IPS DF 19.7 (cell line): ENCODE results near the gene CDH8.

Experiments
- DNase-seq: peaks from one replicate; pipeline ENCODE4 v3.0.0-alpha.2; 2013; ENCODE audit warnings: low read depth, low spot score

The CDH8 gene, protein sequence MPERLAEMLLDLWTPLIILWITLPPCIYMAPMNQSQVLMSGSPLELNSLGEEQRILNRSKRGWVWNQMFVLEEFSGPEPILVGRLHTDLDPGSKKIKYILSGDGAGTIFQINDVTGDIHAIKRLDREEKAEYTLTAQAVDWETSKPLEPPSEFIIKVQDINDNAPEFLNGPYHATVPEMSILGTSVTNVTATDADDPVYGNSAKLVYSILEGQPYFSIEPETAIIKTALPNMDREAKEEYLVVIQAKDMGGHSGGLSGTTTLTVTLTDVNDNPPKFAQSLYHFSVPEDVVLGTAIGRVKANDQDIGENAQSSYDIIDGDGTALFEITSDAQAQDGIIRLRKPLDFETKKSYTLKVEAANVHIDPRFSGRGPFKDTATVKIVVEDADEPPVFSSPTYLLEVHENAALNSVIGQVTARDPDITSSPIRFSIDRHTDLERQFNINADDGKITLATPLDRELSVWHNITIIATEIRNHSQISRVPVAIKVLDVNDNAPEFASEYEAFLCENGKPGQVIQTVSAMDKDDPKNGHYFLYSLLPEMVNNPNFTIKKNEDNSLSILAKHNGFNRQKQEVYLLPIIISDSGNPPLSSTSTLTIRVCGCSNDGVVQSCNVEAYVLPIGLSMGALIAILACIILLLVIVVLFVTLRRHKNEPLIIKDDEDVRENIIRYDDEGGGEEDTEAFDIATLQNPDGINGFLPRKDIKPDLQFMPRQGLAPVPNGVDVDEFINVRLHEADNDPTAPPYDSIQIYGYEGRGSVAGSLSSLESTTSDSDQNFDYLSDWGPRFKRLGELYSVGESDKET

DNA sequence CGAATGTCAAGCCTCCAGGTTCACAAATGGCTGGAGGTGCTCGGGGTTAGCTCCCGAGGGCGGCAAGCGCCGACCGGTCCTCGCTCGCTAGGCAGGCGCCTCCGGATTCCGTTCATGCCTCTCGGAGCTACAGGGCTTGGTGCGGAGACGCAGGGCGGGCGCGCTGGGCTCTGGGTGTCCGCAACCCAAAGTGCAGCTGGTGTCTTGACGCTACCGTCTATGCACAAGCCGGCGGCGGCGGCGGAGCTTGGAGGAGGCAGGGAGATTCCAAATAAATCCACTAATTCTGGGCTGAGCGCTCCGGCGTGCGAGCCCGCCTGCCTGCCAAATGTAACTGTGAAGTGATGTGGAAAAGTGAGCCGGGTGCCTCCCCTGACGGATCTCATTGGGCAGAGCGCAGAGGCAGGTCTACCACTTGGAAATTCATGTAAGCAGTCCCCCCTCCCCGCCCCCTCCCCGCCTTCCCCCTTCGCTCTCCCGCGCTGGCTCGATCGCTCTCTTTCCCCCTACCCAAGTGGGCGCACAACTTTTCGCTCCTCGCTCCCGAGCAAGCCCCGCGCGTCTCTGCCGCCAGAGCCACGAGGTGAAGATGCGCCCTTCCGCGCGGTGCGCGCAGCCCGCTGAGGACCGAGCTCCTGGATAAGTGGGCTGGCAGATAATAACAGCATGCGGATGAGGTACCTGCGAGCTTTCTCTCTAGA lies at the start of gene CDH8:
Gene CDH8, minus strand, starts transcription at position 338 of the 701 bp plus-strand sequence. CDS start 15,035 bp downstream, outside the sequence.
- DNase-seq, result no peak

DNA sequence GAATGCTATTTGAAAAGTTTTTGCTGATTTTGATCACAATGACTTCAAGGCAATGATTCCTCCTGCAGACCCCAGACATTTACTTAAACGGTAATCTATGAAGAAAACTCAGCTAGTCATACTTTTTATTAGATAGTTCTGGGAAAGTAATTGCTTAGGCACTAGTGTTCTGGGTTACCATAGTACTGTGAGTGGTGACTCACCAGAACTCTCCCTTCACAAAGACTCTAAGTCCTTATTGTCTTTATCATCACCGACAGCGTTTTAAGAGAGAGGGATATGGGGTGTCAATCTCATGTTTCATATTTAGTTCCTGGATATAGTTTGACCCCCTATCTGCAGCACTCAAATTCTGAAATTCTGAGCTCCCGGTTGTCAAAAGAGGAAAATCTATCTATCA lies 43.0 kb upstream of the CDH8 start:
- no peak for DNase-seq

DNA sequence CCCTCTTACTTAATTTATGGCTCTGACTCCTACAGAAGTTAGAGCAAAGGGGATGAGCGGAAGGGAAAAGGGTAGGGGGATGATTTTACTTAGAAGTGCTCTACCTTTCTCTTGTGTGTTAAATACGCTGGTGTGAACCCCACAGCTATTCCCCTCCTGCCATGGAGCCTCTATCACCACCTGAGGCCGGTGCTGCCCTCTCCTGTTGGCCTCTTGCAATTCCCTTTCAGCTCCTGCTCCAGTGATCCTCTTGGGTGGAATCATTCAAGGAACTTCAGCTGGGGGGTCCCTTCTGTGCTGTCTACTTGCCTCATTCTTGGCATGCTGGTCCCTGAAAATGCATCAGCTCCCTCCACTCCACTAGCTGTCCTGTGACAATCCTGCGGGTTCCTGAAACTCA lies 41.8 kb upstream of the CDH8 start:
- no peak for DNase-seq

DNA sequence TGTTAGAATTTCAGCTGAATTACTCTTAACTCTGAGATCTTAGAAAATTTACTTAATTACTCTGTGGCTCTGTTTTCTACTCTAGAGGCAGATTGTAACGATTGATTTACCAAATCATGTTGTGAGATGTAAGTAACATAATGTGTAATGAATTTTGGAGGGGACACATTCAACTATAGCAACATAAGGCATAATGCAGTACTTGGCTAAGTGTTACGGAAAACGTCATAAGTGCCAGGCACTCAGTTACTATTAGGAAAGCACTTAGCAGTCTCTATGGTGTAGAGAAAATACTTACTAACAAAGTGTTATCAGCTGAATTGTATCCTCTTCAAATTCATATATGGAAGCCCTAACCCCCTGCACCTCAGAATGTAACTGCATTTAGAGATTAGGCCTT lies 40.6 kb upstream of the CDH8 start:
- no peak for DNase-seq

DNA sequence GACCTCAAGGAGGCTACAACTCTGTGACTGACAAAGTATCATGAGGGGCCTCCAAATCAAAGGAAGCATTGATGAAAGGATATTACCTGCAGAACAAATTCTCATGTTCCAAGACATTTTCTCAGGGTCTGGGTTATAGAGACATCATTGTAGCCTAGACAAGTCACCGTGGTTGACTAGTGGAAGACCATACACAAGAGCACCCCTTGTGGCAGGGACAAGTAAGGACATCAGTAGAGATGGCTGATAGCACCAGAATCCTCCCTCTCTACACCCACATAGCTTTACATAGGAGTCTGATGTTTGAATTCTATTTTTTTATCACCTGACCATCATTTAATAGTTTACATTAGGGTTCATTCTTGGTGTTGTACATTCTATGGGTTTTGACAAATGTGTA lies 32.5 kb upstream of the CDH8 start:
- DNase-seq, result no peak

DNA sequence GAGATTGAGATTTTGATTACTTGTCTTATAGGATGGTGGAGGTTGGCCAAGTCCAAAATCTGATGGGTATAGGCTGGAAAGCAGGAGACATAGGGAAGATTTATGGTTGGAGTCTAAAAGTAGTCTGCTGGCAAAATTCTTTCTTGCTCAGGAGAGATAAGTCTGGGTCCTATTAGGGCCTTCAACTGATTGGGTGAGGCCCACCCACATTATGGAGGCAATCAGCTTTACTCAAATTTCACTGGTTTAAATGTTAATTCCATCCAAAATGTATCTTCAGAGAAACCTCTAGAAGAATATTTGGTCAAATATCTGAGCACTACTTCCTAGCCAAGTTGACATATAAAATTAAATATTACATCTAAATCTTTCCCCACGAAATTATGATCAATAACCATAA lies 31.7 kb upstream of the CDH8 start:
- DNase-seq, result no peak

DNA sequence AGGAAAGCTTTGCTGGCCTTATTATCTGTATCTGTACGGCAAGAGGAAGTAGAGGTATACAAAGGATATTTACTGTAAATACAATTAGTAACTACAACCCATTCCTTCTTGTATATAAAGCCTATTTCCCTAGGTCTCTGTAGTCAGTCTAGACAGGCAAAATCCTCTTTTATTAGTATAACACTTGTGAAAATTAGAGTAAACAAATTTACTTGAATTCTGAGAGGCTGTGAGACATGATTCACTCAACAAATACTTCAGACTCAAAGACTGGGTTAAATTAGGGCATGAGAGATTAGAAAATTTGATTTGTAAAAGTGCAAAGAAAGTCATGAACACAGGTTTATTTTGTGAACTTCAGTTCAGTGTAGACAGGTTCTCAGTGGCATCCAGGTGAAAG lies 30.9 kb upstream of the CDH8 start:
- no peak for DNase-seq

DNA sequence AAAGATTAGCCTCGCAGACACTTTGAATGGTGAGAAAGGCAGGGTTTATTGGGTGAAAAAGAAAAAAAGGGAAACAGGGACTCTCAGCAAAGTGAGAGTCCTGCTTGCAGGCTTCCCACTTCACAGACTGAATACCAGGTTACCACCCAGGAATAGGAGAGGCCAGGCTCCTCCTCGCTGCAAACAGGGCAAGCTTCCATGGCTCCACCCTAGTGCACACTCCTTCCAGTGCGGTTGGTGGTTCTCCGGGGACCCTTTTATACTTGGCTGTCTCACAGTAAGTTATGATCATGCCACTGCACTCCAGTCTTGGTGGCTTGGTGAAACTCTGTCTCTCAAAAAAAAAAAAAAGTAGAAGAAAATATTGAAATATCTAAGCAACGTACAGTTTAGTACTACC lies 30.5 kb upstream of the CDH8 start:
- no peak for DNase-seq

DNA sequence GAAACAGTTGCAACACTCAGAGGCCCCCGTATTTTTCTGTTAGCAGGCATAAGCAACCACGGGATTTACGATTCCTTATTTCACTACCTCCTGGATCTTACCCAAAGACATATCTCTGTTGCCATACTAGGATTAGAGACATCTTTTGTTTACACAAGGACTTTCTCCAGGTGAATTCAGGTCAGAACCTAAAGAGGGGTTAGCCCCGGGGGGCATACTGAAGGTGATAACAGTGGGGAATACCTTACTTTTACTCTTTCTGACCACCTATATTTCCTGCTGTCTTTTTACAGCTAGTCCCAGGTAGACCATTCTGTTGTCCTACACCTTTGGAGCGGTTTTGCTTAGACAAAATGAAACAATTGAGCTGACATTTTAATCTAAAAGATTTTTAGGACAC lies 27.9 kb upstream of the CDH8 start:
- no peak for DNase-seq

DNA sequence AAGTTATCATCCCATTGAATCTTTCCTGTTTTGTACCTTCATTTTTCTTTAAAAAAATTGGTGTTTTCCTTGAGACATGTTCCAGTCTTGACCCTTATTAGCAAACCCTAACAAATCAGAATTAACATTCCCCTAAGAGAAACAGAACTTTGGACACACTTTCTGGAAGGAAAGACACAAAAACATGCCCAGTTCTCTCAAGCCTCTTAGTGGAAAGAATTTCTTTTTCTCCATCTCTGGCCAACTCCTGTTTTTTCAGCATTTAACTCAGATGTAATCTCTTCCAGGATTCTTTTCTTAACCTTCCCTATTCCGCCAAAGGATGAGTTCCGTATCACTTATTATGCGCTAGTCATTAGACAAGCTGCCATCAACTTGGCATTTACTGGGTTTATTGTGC lies 23.9 kb upstream of the CDH8 start:
- no peak for DNase-seq

DNA sequence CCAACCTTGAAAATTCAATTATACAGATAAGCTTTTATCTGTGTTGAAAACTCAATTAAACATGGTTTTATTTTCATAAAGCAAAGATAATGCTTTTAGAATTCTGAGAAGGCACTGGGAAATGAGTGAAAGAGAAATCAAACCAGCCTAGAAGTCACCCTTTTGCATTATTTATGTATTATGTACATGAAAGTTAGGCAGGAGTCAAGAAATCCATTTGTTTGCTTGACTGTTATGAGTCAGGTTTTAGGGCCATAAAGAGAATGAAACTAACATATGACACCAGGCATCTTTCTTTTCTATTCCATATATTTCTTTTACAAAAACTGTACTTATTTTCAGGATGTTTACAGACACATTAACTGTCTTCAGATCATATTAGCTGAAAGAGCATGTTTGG lies 23.3 kb upstream of the CDH8 start:
- no peak for DNase-seq

DNA sequence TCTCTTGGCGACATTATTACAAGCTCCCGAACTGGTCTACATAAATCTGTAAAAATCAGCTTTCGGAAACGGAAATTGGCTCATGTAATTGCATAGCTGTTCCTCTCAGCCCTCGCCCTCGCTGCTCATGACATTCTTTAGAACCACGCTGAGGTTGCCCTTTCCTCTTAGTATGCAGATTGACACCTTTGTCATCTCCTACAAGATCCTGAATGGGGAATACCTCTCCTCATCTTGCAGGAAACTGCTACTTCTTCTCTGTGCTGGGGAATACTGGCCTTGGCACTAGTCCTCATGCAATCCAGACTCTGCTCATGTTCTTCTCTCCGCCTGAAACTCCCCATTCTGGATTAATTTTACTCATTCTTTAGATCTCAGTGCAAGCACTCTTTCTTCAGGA lies 22.2 kb upstream of the CDH8 start:
- no peak for DNase-seq

DNA sequence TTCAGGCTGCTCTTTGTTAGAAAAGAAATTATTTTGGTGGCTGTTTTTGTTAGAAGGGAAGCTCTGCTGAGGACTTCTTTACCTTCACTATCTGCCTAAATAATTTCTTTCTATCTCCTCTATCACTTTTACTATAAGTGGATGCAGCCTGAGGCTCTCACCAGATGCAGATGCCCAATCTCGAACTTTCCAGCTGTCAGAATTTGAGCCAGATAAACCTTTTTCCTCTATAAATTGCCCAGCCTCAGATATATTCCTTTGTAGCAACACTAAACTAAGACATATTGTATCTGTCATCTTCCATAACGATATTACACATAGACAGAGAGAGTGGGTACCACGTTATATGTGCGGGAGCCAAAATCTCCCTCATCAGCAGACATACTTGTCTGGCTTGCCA lies 15.7 kb upstream of the CDH8 start:
- no peak for DNase-seq

DNA sequence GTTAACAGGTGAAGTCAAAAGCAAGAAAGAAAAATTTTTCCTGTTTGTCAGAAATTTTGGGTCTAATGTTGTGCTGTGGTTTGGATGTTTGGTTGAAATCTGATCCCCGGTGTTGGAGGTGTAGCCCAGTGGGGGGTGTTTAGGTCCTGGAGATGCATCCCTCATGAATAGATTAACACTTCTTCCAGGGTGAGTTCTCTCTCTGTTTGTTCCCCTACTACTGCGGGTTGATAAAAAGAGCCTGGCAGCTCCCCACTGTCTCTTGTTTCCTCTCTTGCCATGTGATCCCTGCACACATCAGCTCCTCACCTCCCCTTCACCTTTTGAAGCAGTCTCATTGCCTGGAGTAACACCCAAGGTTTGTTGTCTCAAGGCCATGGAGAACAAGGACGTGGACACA lies 14.6 kb upstream of the CDH8 start:
- DNase-seq, result no peak

DNA sequence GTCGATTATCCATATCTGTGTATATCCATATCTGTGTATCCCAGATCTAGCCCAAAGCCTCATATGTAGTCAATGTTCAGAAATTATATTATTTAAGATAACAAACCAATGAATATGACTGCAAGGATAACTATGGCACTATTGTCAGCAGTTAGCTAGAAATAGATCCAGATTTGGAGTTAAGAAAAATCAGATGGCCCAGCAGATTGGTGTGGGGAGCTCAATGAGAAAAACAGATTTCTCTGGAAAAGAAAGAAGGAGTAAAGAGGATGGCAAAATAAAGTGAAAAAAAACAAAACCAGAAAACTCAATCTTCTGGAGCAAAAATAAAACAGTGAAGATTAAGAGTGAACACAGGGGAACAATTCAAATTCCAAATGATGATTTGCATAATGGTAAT lies 10.6 kb upstream of the CDH8 start:
- no peak for DNase-seq

DNA sequence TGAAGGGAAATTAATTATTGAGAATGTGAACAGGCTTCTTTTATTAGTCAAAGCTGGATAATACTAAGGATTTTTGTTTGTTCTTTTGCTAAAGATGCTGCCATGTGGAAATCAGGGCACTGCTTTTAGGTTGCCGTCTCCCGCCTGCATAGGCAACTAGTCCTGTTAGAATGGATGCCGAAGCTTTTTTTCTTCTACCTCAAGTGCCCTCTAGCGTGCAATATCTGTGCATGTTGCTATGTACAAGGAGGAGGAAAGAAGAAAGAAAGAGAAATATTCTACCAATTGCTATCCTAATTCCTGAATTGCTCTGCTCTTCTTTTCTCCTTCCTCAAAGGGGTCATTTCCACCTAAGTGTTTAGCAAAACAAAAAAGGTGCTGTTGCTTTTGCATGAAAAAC lies 5.2 kb upstream of the CDH8 start:
- no peak for DNase-seq

DNA sequence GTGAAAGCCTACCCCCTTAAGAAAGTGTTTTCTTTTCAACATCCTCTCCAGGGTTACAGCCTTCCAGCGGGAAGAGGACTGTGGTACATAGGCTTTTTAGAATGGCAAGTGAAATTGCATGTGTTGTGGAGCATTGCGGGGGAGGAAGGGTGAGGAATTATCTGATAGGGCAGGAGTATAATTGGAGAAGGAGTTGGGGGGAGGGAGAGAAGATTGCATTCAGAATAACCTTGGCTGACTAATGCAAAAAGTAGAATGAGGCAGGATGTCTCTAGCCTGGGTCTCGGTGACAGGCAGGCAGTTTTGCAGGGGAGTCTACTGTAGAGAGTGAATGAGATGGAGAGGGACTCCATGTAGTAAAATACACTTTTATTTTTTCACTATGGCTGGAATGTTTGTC lies 2.4 kb upstream of the CDH8 start:
- DNase-seq, result no peak

DNA sequence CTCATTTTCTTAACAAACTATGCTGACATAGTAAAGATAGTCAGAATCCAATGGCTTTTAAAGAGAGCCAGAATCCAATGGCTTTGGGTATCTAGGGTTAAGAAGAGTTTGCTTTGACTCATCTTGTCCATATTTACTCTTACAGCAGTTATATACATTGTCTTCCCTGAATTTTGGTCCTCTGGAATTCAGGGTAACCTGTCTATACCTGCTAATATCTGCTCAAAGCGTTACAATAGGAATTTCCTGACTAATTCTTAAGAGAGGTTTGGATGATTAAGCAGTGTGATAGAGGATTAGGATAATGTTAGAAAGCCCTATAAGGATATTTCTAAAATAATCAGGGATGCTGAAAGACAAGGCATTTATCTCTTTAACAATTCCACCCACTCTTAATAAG lies 2.0 kb upstream of the CDH8 start:
- DNase-seq, result no peak

DNA sequence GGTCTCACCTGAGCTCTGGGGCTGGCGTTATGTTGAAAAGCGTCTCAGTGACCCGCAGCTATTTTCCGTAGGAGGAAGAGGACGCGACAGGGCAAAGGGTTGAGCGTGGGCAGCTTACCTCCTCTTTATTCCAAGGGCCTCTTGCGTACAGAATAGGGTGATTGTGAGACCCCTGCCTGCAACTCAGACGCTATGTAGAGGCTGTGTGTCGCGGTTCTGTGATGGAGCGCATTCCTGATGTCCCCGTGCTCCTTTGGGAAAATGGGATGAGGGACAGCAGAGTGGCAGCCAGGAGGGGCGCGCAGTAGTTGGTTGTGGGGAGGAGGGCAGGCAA lies 531 bp upstream of the CDH8 start:
- DNase-seq, result no peak

DNA sequence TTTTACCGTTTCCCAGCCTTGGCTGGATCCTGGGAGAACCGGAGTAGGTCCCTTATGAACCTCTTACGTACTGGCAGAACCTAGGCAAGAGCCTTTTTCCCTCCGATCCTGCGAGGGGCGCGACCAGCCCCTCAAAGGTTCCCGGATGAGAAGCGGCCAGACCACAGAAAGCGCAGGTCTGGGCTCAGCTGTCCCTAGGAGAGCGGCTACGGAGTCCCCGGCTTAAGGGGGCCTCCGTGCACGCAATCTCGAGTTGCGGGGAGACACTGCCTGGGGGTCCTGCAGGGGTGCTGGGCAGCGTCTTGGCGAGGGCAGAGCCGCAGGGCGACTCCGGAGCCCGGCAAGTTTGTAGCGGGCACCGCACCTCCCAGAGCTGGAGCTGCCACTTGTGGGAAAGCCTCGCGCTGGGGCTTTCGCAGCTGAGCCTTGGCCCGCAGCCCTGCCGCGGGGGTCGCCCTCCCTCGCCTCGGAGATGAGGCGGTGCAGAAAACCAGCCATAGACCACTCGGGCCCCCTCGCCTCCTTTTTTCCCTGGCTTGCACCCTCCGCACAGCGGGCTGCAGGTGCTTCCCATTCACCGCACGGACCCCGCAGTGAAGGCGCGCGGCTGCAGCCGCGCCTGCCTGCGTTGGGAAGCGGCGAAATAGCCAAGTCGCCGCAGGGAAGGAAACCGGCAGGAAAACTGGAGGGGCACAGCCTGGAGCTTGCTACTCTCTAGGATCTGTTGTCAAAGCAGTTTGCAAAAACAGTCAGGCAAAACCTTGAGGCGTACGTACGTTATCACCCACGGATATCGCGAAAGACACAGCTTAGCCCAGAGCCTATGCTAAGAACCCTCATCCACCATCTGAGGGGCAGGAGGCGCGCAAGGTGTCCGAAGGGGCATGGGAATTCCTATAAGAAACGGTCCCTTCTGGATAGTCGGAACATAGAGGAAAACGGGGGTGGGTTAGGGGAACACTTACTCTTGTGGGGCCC lies 834 bp downstream of the CDH8 start:
- no peak for DNase-seq
